ENCODE results near the gene ARHGAP9.

The ARHGAP9 gene

GRCh38 chr12:57472391-57472790 lies 7.3 kb downstream of the ARHGAP9 start:
- DNase-seq (ENCODE audit: low read depth) = no peak

GRCh38 chr12:57471661-57472060 lies 8.0 kb downstream of the ARHGAP9 start:
- no peak for DNase-seq (ENCODE audit: low read depth)

DNA sequence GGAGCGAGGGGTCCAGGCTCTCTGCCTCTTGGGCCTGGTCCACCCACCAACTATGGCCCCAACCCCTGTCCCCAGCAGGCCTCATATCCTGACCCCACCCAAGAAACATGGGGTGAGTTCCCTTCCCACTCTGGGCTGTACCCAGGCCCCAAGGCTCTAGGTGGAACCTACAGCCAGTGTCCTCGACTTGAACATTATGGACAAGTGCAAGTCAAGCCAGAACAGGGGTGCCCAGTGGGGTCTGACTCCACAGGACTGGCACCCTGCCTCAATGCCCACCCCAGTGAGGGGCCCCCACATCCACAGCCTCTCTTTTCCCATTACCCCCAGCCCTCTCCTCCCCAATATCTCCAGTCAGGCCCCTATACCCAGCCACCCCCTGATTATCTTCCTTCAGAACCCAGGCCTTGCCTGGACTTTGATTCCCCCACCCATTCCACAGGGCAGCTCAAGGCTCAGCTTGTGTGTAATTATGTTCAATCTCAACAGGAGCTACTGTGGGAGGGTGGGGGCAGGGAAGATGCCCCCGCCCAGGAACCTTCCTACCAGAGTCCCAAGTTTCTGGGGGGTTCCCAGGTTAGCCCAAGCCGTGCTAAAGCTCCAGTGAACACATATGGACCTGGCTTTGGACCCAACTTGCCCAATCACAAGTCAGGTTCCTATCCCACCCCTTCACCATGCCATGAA lies 8.6 kb downstream of the ARHGAP9 start:
- no peak for DNase-seq (ENCODE audit: low read depth)

GRCh38 chr12:57470286-57470969 lies 9.2 kb downstream of the ARHGAP9 start:
- DNase-seq (ENCODE audit: low read depth) = no peak

DNA sequence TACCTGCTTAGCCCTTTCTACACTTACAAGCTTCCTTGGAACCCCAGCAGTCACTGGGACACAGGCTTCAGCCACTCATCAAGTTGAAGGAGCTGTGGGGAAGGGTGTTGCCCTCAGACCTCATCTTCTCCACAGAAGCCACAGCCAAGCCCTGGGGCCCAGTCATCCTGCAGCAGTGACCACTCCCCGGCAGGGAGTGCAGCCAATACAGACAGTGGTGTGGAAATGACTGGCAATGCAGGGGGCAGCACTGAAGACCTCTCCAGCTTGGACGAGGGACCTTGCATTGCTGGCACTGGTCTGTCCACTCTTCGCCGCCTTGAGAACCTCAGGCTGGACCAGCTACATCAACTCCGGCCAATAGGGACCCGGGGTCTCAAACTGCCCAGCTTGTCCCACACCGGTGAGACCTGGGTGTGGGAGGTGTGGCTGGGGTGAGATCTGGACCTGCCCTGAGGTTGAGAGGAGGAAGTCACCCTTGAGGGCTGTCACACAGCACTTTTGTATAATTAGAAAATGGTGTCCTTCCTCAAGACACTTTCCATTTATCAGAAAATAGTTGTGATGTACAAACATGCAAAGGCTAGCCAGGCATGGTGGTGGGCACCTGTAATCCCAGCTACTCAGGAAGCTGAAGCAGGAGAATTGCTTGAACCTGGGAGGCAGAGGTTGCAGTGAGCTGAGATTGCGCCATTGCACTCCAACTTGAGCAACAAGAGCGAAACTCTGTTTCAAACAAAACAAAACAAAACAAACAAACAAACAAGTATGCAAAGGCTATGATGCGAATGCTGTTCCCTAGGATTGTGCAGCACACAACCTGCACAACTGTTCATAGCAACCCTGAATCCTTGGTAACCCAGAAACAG lies 10.1 kb downstream of the ARHGAP9 start:
- DNase-seq (ENCODE audit: low read depth) = no peak

DNA sequence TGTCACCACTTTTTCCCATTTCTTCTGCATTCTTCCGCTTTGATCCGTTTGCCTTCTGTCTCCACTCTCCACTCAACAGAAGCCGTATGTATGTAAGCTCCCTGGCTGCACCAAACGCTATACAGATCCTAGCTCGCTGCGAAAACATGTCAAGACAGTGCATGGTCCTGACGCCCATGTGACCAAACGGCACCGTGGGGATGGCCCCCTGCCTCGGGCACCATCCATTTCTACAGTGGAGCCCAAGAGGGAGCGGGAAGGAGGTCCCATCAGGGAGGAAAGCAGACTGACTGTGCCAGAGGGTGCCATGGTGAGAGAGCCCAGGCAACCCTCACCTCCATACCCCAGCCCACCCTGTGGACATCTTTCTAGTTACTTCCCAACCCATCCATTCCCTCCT lies 11.8 kb downstream of the ARHGAP9 start:
- DNase-seq (ENCODE audit: low read depth) = no peak

- DNase-seq (ENCODE audit: low read depth) = no peak
Observed at GRCh38 chr12:57467212-57467874, 12.3 kb downstream of the ARHGAP9 start.

DNA sequence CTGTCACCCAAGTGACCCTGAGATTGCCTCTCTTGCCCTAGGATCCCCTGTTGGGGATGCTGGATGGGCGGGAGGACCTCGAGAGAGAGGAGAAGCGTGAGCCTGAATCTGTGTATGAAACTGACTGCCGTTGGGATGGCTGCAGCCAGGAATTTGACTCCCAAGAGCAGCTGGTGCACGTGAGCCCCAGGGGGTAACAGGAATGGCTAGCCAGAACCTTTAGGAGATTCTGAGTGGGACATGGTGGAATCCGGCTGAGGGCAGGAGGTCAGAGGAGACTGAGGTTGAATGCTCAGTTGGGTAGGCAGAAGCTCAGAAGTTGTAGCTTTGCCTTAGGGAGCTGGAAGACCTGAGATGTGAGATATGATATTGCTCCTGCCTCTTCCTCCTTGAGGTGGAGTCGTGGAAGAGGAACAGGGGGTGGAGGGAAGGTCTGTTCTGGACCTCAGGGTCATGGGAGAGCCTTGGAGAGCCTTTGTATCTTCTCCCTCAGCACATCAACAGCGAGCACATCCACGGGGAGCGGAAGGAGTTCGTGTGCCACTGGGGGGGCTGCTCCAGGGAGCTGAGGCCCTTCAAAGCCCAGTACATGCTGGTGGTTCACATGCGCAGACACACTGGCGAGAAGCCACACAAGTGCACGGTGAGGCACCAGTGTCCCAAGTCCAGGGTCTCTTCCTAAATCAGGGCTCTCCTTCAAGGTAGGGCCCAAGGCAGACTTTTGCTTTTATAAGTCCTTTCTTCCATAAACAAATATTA lies 13.7 kb downstream of the ARHGAP9 start:
- no peak for DNase-seq (ENCODE audit: low read depth)

DNA sequence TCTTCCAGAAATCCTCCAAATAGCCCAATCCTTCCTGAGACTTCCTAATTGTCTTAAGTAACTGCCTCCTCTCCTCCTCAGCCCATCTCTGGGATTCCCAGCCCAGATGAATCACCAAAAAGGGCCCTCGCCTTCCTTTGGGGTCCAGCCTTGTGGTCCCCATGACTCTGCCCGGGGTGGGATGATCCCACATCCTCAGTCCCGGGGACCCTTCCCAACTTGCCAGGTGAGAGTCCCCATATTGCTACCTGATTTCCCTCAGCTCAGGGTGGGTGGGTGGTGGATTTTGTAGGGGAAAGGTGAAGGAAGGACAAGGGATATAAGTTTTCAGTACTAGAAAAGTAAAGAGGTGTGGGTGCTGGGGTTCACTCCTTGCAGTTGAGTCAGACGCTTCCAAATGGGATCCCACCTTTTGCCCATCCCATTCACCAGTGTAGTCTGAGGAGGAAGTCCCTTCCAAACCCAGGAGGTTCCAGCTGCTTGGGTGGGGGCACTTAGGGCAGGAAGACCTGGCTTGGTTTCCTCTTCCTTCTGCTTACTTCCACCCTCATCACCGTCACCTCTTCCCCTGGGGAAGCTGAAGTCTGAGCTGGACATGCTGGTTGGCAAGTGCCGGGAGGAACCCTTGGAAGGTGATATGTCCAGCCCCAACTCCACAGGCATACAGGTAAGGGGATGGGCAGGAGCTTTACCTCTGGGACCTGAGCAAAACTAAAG lies 14.5 kb downstream of the ARHGAP9 start:
- DNase-seq (ENCODE audit: low read depth) = no peak

DNA sequence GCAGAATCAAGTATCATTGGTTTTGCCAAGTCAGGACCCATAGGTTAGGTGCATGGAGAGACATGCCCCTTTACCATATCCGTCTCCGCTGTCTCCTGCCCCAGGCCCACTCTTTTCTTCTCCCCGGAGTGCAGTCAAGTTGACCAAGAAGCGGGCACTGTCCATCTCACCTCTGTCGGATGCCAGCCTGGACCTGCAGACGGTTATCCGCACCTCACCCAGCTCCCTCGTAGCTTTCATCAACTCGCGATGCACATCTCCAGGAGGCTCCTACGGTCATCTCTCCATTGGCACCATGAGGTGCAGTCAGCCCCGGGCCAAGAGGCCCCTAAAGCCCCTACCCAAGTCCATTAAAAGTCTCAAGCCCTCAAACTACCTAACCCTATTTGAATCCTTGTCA lies 15.1 kb downstream of the ARHGAP9 start:
- DNase-seq (ENCODE audit: low read depth) = no peak

- DNase-seq (ENCODE audit: low read depth) = no peak
Observed at GRCh38 chr12:57462912-57463253, 16.8 kb downstream of the ARHGAP9 start.

DNA sequence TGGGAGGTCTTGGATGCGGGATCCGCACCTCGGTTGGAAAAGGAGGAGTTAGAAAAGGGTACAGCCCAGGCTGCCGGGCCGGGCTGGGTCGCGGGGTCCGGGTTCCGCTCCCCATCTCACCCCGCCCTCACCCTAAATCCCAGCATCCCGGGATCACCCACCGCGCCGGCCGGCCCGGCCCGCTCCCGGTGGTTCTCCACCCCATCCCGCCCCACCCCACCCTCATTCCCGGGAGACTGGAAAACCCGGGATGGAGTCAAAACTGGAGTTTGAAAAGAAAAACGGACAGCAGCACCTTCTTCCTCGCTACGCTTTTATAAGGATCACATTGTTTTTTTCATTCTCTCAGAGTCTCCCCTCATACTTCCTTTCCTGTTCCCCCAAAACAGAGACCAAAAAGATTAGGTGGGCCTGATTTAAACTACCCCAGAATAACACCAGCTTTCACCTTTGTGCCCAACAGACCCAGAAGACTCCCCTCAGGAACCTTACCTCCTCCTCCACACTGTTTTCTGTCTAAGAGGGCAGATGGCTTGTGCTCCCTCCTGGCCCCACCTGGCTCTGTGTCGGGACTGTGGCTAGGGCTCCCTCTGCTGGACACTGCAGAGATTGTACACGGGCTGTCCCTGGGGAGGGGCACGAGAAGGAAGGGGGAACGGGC lies 17.3 kb downstream of the ARHGAP9 start:
- DNase-seq (ENCODE audit: low read depth) = peak; percentile 80

DNA sequence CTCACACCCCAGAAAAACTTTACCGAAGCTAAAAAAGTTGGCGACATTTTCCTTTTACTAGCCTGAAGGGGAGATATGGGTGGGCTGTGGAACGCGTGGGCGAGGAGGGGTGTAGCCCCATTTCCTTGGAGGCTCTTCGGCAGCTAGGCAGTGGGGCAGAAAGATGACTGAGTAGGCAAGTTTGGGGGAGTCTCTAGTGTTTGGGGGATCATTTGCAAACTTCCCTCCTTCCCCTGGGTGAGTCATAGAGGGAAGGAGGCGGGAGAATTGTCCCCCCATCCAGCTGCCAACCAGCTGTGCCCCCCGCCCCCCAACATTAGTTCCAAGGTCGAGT lies 17.8 kb downstream of the ARHGAP9 start:
- DNase-seq (ENCODE audit: low read depth) = no peak

- no peak for DNase-seq (ENCODE audit: low read depth)
Observed at GRCh38 chr12:57461276-57461916, 18.3 kb downstream of the ARHGAP9 start.

DNA sequence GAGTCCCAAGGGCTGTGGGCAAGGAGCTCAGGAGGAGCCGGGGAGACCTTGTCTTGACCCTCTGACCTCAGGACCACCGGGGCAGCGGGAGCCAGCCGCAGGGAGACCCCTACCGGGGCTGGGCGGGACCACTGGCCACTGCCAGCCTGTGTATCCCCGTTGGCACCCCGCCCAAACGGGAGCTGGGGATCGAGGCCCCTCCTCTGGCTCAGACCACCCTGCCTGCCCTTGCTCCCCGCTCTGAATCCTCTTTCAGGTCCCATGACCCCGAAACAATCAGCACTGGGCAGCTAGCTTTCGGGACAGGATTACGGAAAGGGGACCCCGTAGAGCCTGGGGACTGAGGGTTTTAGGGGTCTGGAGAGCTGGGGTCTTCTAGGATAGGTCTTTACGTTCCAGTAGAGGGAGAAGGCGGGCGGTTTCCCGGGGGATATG lies 18.8 kb downstream of the ARHGAP9 start:
- DNase-seq (ENCODE audit: low read depth) = no peak

DNA sequence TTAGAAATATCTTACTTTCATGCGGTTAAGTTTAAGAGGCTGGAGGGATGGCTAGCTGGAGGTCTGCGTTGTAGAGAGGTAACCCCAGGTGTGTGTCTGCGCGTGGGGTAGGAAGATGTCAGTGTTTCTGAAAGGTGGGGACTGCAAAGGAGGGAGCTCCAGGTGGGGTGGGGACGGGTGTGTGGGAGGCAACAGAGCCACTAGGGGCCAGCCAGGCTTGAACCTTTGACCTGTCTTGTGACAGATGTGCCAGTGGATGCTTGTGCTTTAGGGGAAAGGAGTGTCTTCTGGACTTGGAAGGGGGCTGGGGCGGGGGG lies 19.2 kb downstream of the ARHGAP9 start:
- no peak for DNase-seq (ENCODE audit: low read depth)

GRCh38 chr12:57459750-57460467 lies 19.8 kb downstream of the ARHGAP9 start, which contains the start of gene GLI1:
GLI1 (plus strand) TSS chr12:57459785; CDS start chr12:57463692, 3,907 bp downstream.
- no peak for DNase-seq (ENCODE audit: low read depth)

DNA sequence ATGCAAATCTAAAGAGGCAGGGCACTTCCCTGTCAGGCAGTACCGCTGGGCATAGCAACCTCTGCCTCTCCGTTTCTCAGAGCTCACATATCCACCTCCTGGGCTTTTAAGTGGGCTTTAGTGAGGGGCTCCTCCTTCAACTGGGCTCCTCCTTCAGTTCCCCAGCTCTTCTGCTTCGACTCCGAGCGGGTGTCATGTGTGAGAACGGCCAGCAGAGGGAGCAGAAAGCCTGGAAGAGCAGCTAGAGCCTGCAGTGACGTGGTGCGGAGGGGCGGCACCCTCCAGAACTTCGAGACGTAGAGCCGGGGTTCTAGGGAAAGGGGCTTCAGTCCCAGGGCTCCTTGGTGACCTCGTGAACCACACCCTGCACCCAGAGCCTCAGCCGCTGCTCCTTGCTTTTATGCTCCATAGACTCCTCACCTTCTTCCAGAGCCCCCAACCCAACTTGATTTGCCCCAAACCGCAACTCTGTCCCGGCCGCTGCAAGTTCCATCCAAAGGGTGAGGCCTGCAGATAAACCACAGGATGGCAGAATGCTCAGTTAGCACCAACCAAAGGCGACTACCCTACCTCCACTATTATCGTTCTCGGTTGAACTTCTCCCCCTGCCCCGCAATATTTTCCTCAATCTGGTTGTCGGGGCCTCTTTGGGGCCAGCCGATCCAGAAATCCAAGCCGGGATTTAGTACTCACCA lies 20.5 kb downstream of the ARHGAP9 start:
- DNase-seq (ENCODE audit: low read depth) = peak; percentile 89

- DNase-seq (ENCODE audit: low read depth) = no peak
Observed at GRCh38 chr12:57458665-57459054, 21.0 kb downstream of the ARHGAP9 start.
